Common myeloid progenitor, CD34-positive (primary cell): ENCODE measurements around the gene GPR39.

Source experiments
- CTCF ChIA-PET: fragments of 350-600 bp; sonication (Branson Sonifier 250); formaldehyde crosslinking; loops from one replicate; lab custom pipeline; 2021; ENCODE audit warnings: antibody characterized with exemption; lab: Charles Lee
- POLR2A ChIA-PET: fragments of 350-600 bp; sonication (Branson Sonifier 250); formaldehyde crosslinking; loops from one replicate; lab custom pipeline; 2021; ENCODE audit warnings: antibody characterized with exemption; lab: Charles Lee
- DNase-seq, 3 donors: peaks; one replicate each; pipeline versions ENCODE4 v3.0.0 to v3.0.0-alpha.2; 2013
- H3K27ac ChIP-seq, 2 experiments: 1 replicate in 1 of 2; 2 replicates in 1 of 2; pipeline ENCODE4 v1.7.0; 2013; ENCODE audit warnings: inconsistent platforms in 2 of 2, low read length in 2 of 2, mild to moderate bottlenecking in 2 of 2, low read depth in 1 of 2, moderate library complexity in 1 of 2; ENCODE audit not compliant: severe bottlenecking in 2 of 2, insufficient read depth in 1 of 2, poor library complexity in 1 of 2
- H3K27me3 ChIP-seq, 5 experiments: replicated peaks in 2 of 5; 1 replicate in 3 of 5; 2 replicates in 2 of 5; pipeline versions ENCODE4 v1.6.1 to v1.7.0; 2013; ENCODE audit warnings: low read length in 4 of 5, mild to moderate bottlenecking in 2 of 5, moderate library complexity in 2 of 5, inconsistent platforms in 1 of 5; ENCODE audit not compliant: insufficient read depth in 5 of 5, control insufficient read depth in 4 of 5
- H3K36me3 ChIP-seq, 4 experiments: 1 replicate in 2 of 4; 2 replicates in 2 of 4; pipeline versions ENCODE4 v1.6.1 to v1.7.0; 2013; ENCODE audit warnings: low read length in 3 of 4, control low read depth in 1 of 4, mild to moderate bottlenecking in 1 of 4; ENCODE audit not compliant: control insufficient read depth in 4 of 4, insufficient read depth in 4 of 4
- H3K4me1 ChIP-seq, 4 experiments: 1 replicate in 3 of 4; 2 replicates in 1 of 4; pipeline versions ENCODE4 v1.6.1 to v1.7.1; 2013; ENCODE audit warnings: low read length in 3 of 4, mild to moderate bottlenecking in 3 of 4, control low read depth in 1 of 4, inconsistent platforms in 1 of 4, moderate library complexity in 1 of 4; ENCODE audit not compliant: control insufficient read depth in 4 of 4, insufficient read depth in 4 of 4; ENCODE audit errors: control extremely low read depth in 1 of 4
- H3K4me3 ChIP-seq, 7 experiments: 1 replicate in 4 of 7; 2 replicates in 3 of 7; pipeline versions ENCODE4 v1.5.1 to v1.7.0; 2013; ENCODE audit warnings: mild to moderate bottlenecking in 7 of 7, low read length in 6 of 7, moderate library complexity in 6 of 7, inconsistent platforms in 2 of 7, low read depth in 2 of 7, control low read depth in 1 of 7; ENCODE audit not compliant: insufficient read depth in 4 of 7, control insufficient read depth in 1 of 7; ENCODE audit errors: extremely low read depth in 1 of 7
- H3K9me3 ChIP-seq, 5 experiments: 1 replicate in 4 of 5; 2 replicates in 1 of 5; pipeline versions ENCODE4 v1.6.1 to v1.7.1; 2013; ENCODE audit warnings: low read length in 4 of 5, mild to moderate bottlenecking in 2 of 5, inconsistent platforms in 1 of 5, low read depth in 1 of 5, moderate library complexity in 1 of 5; ENCODE audit not compliant: control insufficient read depth in 4 of 5, insufficient read depth in 2 of 5; ENCODE audit errors: control extremely low read depth in 1 of 5
- WGBS: methylation state at CpG from one replicate; pipeline ENCODE4 v1.1.5; 2013; ENCODE audit not compliant: insufficient coverage; 5-methylcytosine and 5-hydroxymethylcytosine counted together

The GPR39 gene

GRCh38 chr2:132482821-132483220 lies 66.2 kb downstream of the GPR39 start:
- Histone ChIP-seq H3K27ac (no peak overlapping the region), H3K4me1 (no peaks in the 10 kb centered on the region), H3K36me3 (no peaks in the 10 kb centered on the region), H3K4me3 (no peak overlapping the region), H3K9me3 (no peaks in the 10 kb centered on the region), H3K27me3 (no peaks in the 10 kb centered on the region)
- 100% methylated on average over 2 of the region's 3 CpGs for WGBS
- CTCF ChIA-PET = no interaction called here
- DNase-seq = no peak
- POLR2A ChIA-PET = no interaction called here

- no peaks in the 10 kb centered on the region for H3K36me3 ChIP-seq
Observed at GRCh38 chr2:132484144-132484543, 67.5 kb downstream of the GPR39 start.

GRCh38 chr2:132488491-132488890 lies 71.9 kb downstream of the GPR39 start:
- ChIA-PET CTCF (no interaction called here), POLR2A (no interaction called here)
- no peaks in the 10 kb centered on the region for H3K9me3 ChIP-seq
- no peak overlapping the region for H3K4me3 ChIP-seq
- peaks cover 0 to 11% (median 0%) of the 10 kb centered on the region in 5 experiments for H3K27me3 ChIP-seq
- DNase-seq = no peak
- no peaks in the 10 kb centered on the region for H3K4me1 ChIP-seq
- 91% methylated on average over 5 of the region's 6 CpGs for WGBS
- no peaks in the 10 kb centered on the region for H3K36me3 ChIP-seq
- H3K27ac ChIP-seq = no peak overlapping the region

More at GRCh38 chr2:132484144-132484543, 67.5 kb downstream of the GPR39 start:
- Histone ChIP-seq H3K4me3 (no peak overlapping the region), H3K9me3 (no peaks in the 10 kb centered on the region), H3K27ac (no peak overlapping the region), H3K4me1 (no peaks in the 10 kb centered on the region), H3K27me3 (peaks cover 0 to 9% (median 0%) of the 10 kb centered on the region in 5 experiments)
- WGBS = 100% methylated on average over 1 of the region's 1 CpG
- ChIA-PET POLR2A (no interaction called here), CTCF (interaction anchor here (0.6 kb wide), 1 partner anchor 433 kb away, joined by 3 read pairs; no protein-coding TSS in a partner anchor)
- no peak for DNase-seq

GRCh38 chr2:132489150-132489549 lies 72.5 kb downstream of the GPR39 start:
- no peaks in the 10 kb centered on the region for H3K9me3 ChIP-seq
- no peaks in the 10 kb centered on the region for H3K4me1 ChIP-seq
- WGBS = 22% methylated on average over 17 of the region's 18 CpGs
- ChIA-PET CTCF (no interaction called here), POLR2A (no interaction called here)
- no peak overlapping the region for H3K27ac ChIP-seq
- H3K27me3 ChIP-seq = peaks cover 0 to 11% (median 0%) of the 10 kb centered on the region in 5 experiments
- no peak overlapping the region for H3K4me3 ChIP-seq
- no peaks in the 10 kb centered on the region for H3K36me3 ChIP-seq
- DNase-seq = peak in 2 of 3 donors; percentile 20

- H3K4me1 ChIP-seq = no peaks in the 10 kb centered on the region
- ChIA-PET POLR2A (no interaction called here), CTCF (no interaction called here)
- WGBS = 100% methylated on average over 2 of the region's 2 CpGs
- H3K9me3 ChIP-seq = no peaks in the 10 kb centered on the region
- H3K4me3 ChIP-seq = no peak overlapping the region
- no peak for DNase-seq
- H3K27ac ChIP-seq = no peak overlapping the region
- H3K27me3 ChIP-seq = no peaks in the 10 kb centered on the region
- H3K36me3 ChIP-seq = no peaks in the 10 kb centered on the region
Observed at GRCh38 chr2:132495881-132496280, 79.3 kb downstream of the GPR39 start.

- ChIA-PET POLR2A (no interaction called here), CTCF (no interaction called here)
- H3K27me3 ChIP-seq = no peaks in the 10 kb centered on the region
- no peak for DNase-seq
- 100% methylated on average over 3 of the region's 4 CpGs for WGBS
- no peaks in the 10 kb centered on the region for H3K4me1 ChIP-seq
- no peaks in the 10 kb centered on the region for H3K9me3 ChIP-seq
- H3K4me3 ChIP-seq = no peak overlapping the region
- H3K27ac ChIP-seq = no peak overlapping the region
- no peaks in the 10 kb centered on the region for H3K36me3 ChIP-seq
Observed at GRCh38 chr2:132496555-132496954, 80.0 kb downstream of the GPR39 start.

GRCh38 chr2:132497591-132497990 lies 81.0 kb downstream of the GPR39 start:
- no peak for DNase-seq
- Histone ChIP-seq H3K4me3 (no peak overlapping the region), H3K36me3 (no peaks in the 10 kb centered on the region), H3K9me3 (peaks cover 0 to 3% (median 0%) of the 10 kb centered on the region in 5 experiments), H3K27me3 (no peaks in the 10 kb centered on the region), H3K4me1 (no peaks in the 10 kb centered on the region), H3K27ac (no peak overlapping the region)
- POLR2A ChIA-PET = no interaction called here
- CTCF ChIA-PET = no interaction called here
